K562 (cell line): ENCODE results near the gene ZNF785. TPM values are rescaled to one million over a fixed set of nuclear protein-coding genes. Genes with fewer than 3 reads are reported as not detected.

ENCODE experiments used
- ARNT ChIP-seq, 2 experiments: fragments of 450-650 bp; IDR thresholded peaks; 2 replicates each; pipeline ENCODE4 v1.6.1; 2016; ENCODE audit warnings: mild to moderate bottlenecking in 1 of 2
- BRD4 ChIP-seq: fragments of 200-600 bp; sonication (generic); IDR thresholded peaks from 2 replicates; pipeline ENCODE4 v1.6.1; 2017; ENCODE audit warnings: inconsistent platforms
- CBFA2T2 ChIP-seq: fragments of 450-650 bp; conservative IDR thresholded peaks from 2 replicates; pipeline ENCODE4 v1.6.1; 2017; ENCODE audit warnings: mild to moderate bottlenecking
- CBX8 ChIP-seq: fragments of 200-600 bp; sonication (generic); IDR thresholded peaks from 2 replicates; pipeline ENCODE4 v1.6.1; 2012; ENCODE audit warnings: borderline replicate concordance, mixed run types, low read depth, mild to moderate bottlenecking, moderate library complexity, mixed read lengths, low read length, control low read depth, inconsistent platforms; ENCODE audit not compliant: poor library complexity, severe bottlenecking; ENCODE audit errors: extremely low read depth
- DMBX1 ChIP-seq: fragments of 250-450 bp; sonication (Bioruptor Pico); IDR thresholded peaks from 2 replicates; pipeline ENCODE4 v1.8.0; 2022; ENCODE audit warnings: inconsistent platforms, mild to moderate bottlenecking, moderate library complexity, borderline replicate concordance
- ETV5 ChIP-seq: sonication (generic); formaldehyde crosslinking; IDR thresholded peaks from 2 replicates; pipeline ENCODE4 v1.4.0; 2020; ENCODE audit warnings: low read depth, mild to moderate bottlenecking, missing genetic modification reagents
- EZH2 ChIP-seq: IDR thresholded peaks from 2 replicates; pipeline ENCODE4 v1.6.1; 2012; ENCODE audit warnings: low read depth, mild to moderate bottlenecking, inconsistent platforms, low read length, borderline replicate concordance
- FOXJ3 ChIP-seq: sonication (generic); formaldehyde crosslinking; IDR thresholded peaks from 2 replicates; pipeline ENCODE4 v1.4.0; 2020; ENCODE audit warnings: mild to moderate bottlenecking, missing genetic modification reagents
- GTF2F1 ChIP-seq: IDR thresholded peaks from 2 replicates; pipeline ENCODE4 v1.6.1; 2011; ENCODE audit warnings: low read depth, low read length, improper control_type of control experiment
- HNRNPL ChIP-seq: fragments of 200-400 bp; formaldehyde crosslinking; IDR thresholded peaks from 2 replicates; pipeline ENCODE4 v1.6.1; 2017; ENCODE audit warnings: low read depth, mild to moderate bottlenecking, low read length
- MAX ChIP-seq: sonication (generic); formaldehyde crosslinking; IDR thresholded peaks from 2 replicates; pipeline ENCODE4 v1.9.0; 2022; ENCODE audit warnings: mild to moderate bottlenecking, missing genetic modification reagents
- MECOM ChIP-seq: fragments of 250-450 bp; sonication (Bioruptor Pico); IDR thresholded peaks from 2 replicates; pipeline ENCODE4 v1.8.0; 2022; ENCODE audit warnings: inconsistent platforms
- NBN ChIP-seq: fragments of 450-650 bp; IDR thresholded peaks from 2 replicates; pipeline ENCODE4 v1.6.1; 2016; ENCODE audit warnings: low read depth, mild to moderate bottlenecking
- NFIX ChIP-seq: fragments of 250-450 bp; sonication (Bioruptor Pico); IDR thresholded peaks from 2 replicates; pipeline ENCODE4 v1.4.0; 2020; ENCODE audit warnings: low read depth, mild to moderate bottlenecking, moderate library complexity
- NR3C1 ChIP-seq: sonication (generic); formaldehyde crosslinking; IDR thresholded peaks from 2 replicates; pipeline ENCODE4 v1.8.1; 2022; ENCODE audit warnings: missing genetic modification reagents
- PCBP1 ChIP-seq: fragments of 200-400 bp; formaldehyde crosslinking; IDR thresholded peaks from 2 replicates; pipeline ENCODE4 v1.6.1; 2018; ENCODE audit warnings: mild to moderate bottlenecking, low read depth, low read length; ENCODE audit not compliant: poor library complexity, severe bottlenecking
- PPARD ChIP-seq: fragments of 250-450 bp; sonication (Bioruptor Pico); IDR thresholded peaks from 2 replicates; pipeline ENCODE4 v1.8.0; 2022; ENCODE audit warnings: inconsistent platforms, mild to moderate bottlenecking, moderate library complexity
- RB1 ChIP-seq: fragments of 450-650 bp; IDR thresholded peaks from 2 replicates; pipeline ENCODE4 v1.6.1; 2017; ENCODE audit warnings: low read depth, mild to moderate bottlenecking
- SMARCB1 ChIP-seq: IDR thresholded peaks from 2 replicates; pipeline ENCODE4 v1.6.1; 2011; ENCODE audit warnings: improper control_type of control experiment, low read depth; ENCODE audit not compliant: insufficient read length
- SRF ChIP-seq, 2 experiments: fragments of 250-450, 450-650 bp in 1 of 2; sonication (Bioruptor Pico) in 1 of 2; sonication (generic) in 1 of 2; formaldehyde crosslinking; IDR thresholded peaks; 2 replicates each; pipeline versions ENCODE4 v1.5.0 to v1.5.1; 2020 to 2022; ENCODE audit warnings: mild to moderate bottlenecking in 1 of 2, missing genetic modification reagents in 1 of 2
- TRIM24 ChIP-seq, 2 experiments: fragments of 450-650 bp; IDR thresholded peaks; 2 replicates each; pipeline ENCODE4 v1.6.1; 2016
- ZBTB1 ChIP-seq: sonication (generic); formaldehyde crosslinking; IDR thresholded peaks from 2 replicates; pipeline ENCODE4 v1.8.1; 2023; ENCODE audit warnings: missing genetic modification reagents, low read depth, mild to moderate bottlenecking, borderline replicate concordance
- ZBTB2 ChIP-seq: fragments of 450-650 bp; IDR thresholded peaks from 2 replicates; pipeline ENCODE4 v1.6.1; 2016; ENCODE audit warnings: antibody characterized with exemption
- ZNF239 ChIP-seq: fragments of 250-450 bp; sonication (Bioruptor Pico); IDR thresholded peaks from 2 replicates; pipeline ENCODE4 v1.4.0; 2020; ENCODE audit warnings: mild to moderate bottlenecking
- ZNF24 ChIP-seq: fragments of 450-650 bp; IDR thresholded peaks from 2 replicates; pipeline ENCODE4 v1.6.1; 2016
- ZNF584 ChIP-seq: fragments of 200-800 bp; sonication (Bioruptor generic); IDR thresholded peaks from 2 replicates; pipeline ENCODE4 v1.6.1; 2016; ENCODE audit warnings: low read depth, mild to moderate bottlenecking, missing genetic modification characterization, missing compliant biosample characterization
- polyA plus RNA-seq, 8 experiments: library from polyadenylated mRNA; depleted of rRNA in 4 of 8; stranded (reverse) in 5 of 8; unstranded in 3 of 8; fragments of >200 nt; fragmentation: Nextera tagmentation in 2 of 8; fragmentation: Illumina TruSeq in 1 of 8; extraction: Ambion mirVana in 2 of 8; extraction: Trizol in 1 of 8; gene quantifications; 2 replicates each; pipeline versions ENCODE4 v1.2.1 to v1.2.3, GENCODE V29; 2011 to 2014; ENCODE audit warnings: inconsistent platforms in 1 of 8, missing spikeins in 1 of 8
- total RNA-seq, 7 experiments: library from RNA; depleted of rRNA in 6 of 7; stranded (reverse); fragments of >200 nt in 6 of 7; fragmentation: Illumina TruSeq in 2 of 7; extraction: Trizol in 2 of 7; gene quantifications; 2 replicates each; pipeline versions ENCODE4 v1.2.1 to v1.2.3, GENCODE V29; 2011 to 2021; ENCODE audit warnings: low replicate concordance in 1 of 7
- TF ChIP-seq, protein P1 (sequence below), 2 experiments: fragments of 450-650 bp; conservative IDR thresholded peaks; 2 replicates each; pipeline ENCODE4 v1.6.1; 2017; ENCODE audit warnings: mild to moderate bottlenecking in 2 of 2, moderate library complexity in 2 of 2

Gene ZNF785
- total and polyA plus RNA-seq, 9 of the 15 experiments (the other 6 are each of a cell fraction or from before 2014, with no cell fraction given) = 0.64 to 11.0 (median 6.4) TPM

- TF ChIP-seq, protein P1, sequence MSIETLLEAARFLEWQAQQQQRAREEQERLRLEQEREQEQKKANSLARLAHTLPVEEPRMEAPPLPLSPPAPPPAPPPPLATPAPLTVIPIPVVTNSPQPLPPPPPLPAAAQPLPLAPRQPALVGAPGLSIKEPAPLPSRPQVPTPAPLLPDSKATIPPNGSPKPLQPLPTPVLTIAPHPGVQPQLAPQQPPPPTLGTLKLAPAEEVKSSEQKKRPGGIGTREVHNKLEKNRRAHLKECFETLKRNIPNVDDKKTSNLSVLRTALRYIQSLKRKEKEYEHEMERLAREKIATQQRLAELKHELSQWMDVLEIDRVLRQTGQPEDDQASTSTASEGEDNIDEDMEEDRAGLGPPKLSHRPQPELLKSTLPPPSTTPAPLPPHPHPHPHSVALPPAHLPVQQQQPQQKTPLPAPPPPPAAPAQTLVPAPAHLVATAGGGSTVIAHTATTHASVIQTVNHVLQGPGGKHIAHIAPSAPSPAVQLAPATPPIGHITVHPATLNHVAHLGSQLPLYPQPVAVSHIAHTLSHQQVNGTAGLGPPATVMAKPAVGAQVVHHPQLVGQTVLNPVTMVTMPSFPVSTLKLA (conservative IDR thresholded peaks at IDR 0.05) = peak in 1 of 2 experiments; percentile 71; a peak in 2 of 4 replicates
- TF ChIP-seq CBFA2T2 (no peak), EZH2 (no peak), NFIX (no peak), MECOM (CRISPR knock-in tag) (no peak), PCBP1 (peak; percentile 72), ARNT (IDR thresholded peaks at IDR 0.05) (no peak), ZNF584 (CRISPR knock-in tag) (peak; percentile 65), ZNF239 (no peak), ZBTB1 (CRISPR knock-in tag) (peak; percentile 37; the same call in 1 of the 2 replicates), BRD4 (no peak), MAX (CRISPR knock-in tag) (peak; percentile 73), TRIM24 (IDR thresholded peaks at IDR 0.05) (no peak), NBN (0 out of 2 replicates have a peak, but pooled peaks have one; percentile 2), FOXJ3 (CRISPR knock-in tag) (no peak), GTF2F1 (0 out of 2 replicates have a peak, but pooled peaks have one; percentile 58), DMBX1 (CRISPR knock-in tag) (peak; percentile 67; the same call in 1 of the 2 replicates), NR3C1 (CRISPR knock-in tag) (peak; percentile 54; the same call in 1 of the 2 replicates), HNRNPL (no peak), PPARD (no peak), ZBTB2 (peak; percentile 94), RB1 (peak; percentile 42; the same call in 1 of the 2 replicates), ZNF24 (no peak), CBX8 (no peak), SRF (CRISPR knock-in tag; IDR thresholded peaks at IDR 0.05) (peak in 1 of 2 experiments; percentile 4; a peak in 1 of 4 replicates), SMARCB1 (no peak), ETV5 (CRISPR knock-in tag) (peak; percentile 65)
Measured at GRCh38 chr16:30534368-30535105, 51.0 kb downstream of the ZNF785 start, which contains the start of gene ZNF747 (continued).
